ENCODE measurements around the gene PASK.

Gene PASK

GRCh38 chr2:241110607-241111439, 38.4 kb downstream of the PASK start:
- Histone ChIP-seq H3K18ac (ENCODE audit: low read length) (no peak overlapping the region), H4K8ac (ENCODE audit: low read depth, low read length) (no peak overlapping the region), H2AFZ (ENCODE audit: low read length) (no peak overlapping the region), H3K14ac (ENCODE audit: low read length) (no peak overlapping the region), H3K4me2 (ENCODE audit: insufficient read depth, low read length, poor library complexity, severe bottlenecking) (no peak overlapping the region), H3K9ac (ENCODE audit: low read depth, low read length, poor library complexity) (no peak overlapping the region), H3K27ac (replicated peaks; ENCODE audit: low read length) (no peak overlapping the region), H2BK12ac (ENCODE audit: low read length) (no peak overlapping the region), H2BK120ac (ENCODE audit: low read depth, low read length) (no peak overlapping the region), H2BK5ac (ENCODE audit: low read length) (no peak overlapping the region), H3K27me3 (ENCODE audit: control insufficient read depth in 3 of 3, insufficient read depth in 3 of 3, low read depth in 1 of 3, low read length in 3 of 3) (no peaks in the 10 kb centered on the region), H3K23ac (ENCODE audit: low read depth, low read length, poor library complexity) (no peak overlapping the region), H4K91ac (ENCODE audit: low read depth, low read length, poor library complexity) (no peak overlapping the region), H3K4me3 (ENCODE audit: low read length in 2 of 2) (peak overlapping the region in 1 of 2 donors; percentile 28), H3K36me3 (replicated peaks in 1 of 2; ENCODE audit: control insufficient read depth in 2 of 2, insufficient read depth in 2 of 2, low read length in 2 of 2) (peaks cover 18 to 91% of the 10 kb centered on the region in 2 donors), H3K79me1 (ENCODE audit: low read depth, low read length) (no peaks in the 10 kb centered on the region), H3K4me1 (ENCODE audit: control insufficient read depth in 2 of 2, insufficient read depth in 1 of 2, low read depth in 1 of 2, low read length in 2 of 2) (no peaks in the 10 kb centered on the region), H2BK15ac (ENCODE audit: low read length) (no peak overlapping the region), H3K9me3 (replicated peaks in 1 of 2; ENCODE audit: control insufficient read depth in 2 of 2, insufficient read depth in 1 of 2, low read depth in 1 of 2, low read length in 2 of 2) (peaks cover 0 to 2% of the 10 kb centered on the region in 2 donors), H3K4ac (ENCODE audit: low read length) (no peak overlapping the region), H2AK5ac (ENCODE audit: low read depth, low read length) (no peak overlapping the region)
- DNase-seq (ENCODE audit: low spot score) = no peak
- WGBS, 2 donors (ENCODE audit: extremely low coverage in 2 of 2, insufficient read length in 2 of 2, insufficient replicate concordance in 1 of 2) = no CpG with 5 or more reads among the region's 19 CpGs

GRCh38 chr2:241110089-241110606, 39.1 kb downstream of the PASK start:
- no peak overlapping the region for H3K4me3 ChIP-seq (ENCODE audit: low read length in 2 of 2)
- no peaks in the 10 kb centered on the region for H3K4me1 ChIP-seq (ENCODE audit: control insufficient read depth in 2 of 2, insufficient read depth in 1 of 2, low read depth in 1 of 2, low read length in 2 of 2)

DNA sequence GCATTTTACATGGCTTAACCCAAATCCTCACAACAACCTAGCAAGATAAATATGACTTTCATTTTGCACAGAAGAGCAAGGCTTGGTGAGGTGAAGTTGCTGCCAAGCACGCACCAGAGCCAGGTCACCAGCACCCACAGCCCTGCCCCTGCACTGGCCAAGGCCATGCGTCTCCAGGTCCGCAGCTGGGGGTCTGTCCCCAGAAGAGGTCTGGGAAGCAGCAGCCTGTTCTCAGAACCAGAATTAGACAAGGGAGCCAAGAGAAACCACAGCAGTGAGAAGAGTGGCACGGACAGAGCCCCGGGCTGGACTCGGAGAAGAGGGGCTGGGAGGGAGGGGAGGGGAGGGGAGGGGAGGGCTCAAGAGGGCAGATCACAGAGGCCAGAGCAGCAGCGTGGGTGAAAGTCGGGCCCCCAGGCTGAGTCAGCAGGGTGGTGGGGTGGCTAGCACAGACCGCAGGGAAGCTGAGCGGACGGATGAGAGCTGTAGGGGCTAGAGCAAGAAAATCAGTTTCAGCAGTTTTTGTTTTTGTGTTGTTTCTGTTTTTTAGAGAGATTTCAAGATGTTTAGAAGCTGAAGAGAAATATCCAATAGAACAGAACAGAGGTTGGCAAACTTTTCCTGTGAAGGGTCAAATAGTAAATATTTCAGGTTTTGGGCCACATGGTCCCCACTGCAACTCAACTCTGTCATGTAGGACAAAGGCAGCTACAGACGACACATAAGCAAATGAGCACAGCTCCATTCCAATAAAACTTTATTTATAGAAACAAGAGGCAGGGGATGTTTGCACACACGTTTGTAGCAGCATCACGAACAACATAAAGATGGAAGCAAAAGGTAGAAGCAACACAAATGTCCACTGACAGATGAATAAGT, 39.8 kb downstream of the PASK start:
- no peak overlapping the region for H3K18ac ChIP-seq (ENCODE audit: low read length)
- no peak overlapping the region for H2BK5ac ChIP-seq (ENCODE audit: low read length)
- H3K14ac ChIP-seq (ENCODE audit: low read length) = no peak overlapping the region
- H4K8ac ChIP-seq (ENCODE audit: low read depth, low read length) = no peak overlapping the region
- H3K9me3 ChIP-seq (replicated peaks in 1 of 2; ENCODE audit: control insufficient read depth in 2 of 2, insufficient read depth in 1 of 2, low read depth in 1 of 2, low read length in 2 of 2) = peaks cover 0 to 2% of the 10 kb centered on the region in 2 donors
- H2AK5ac ChIP-seq (ENCODE audit: low read depth, low read length) = no peak overlapping the region
- no peak overlapping the region for H2BK15ac ChIP-seq (ENCODE audit: low read length)
- no peaks in the 10 kb centered on the region for H3K4me1 ChIP-seq (ENCODE audit: control insufficient read depth in 2 of 2, insufficient read depth in 1 of 2, low read depth in 1 of 2, low read length in 2 of 2)
- H3K23ac ChIP-seq (ENCODE audit: low read depth, low read length, poor library complexity) = no peak overlapping the region
- no peak for DNase-seq (ENCODE audit: low spot score)
- H2BK120ac ChIP-seq (ENCODE audit: low read depth, low read length) = no peak overlapping the region
- H2AFZ ChIP-seq (ENCODE audit: low read length) = no peak overlapping the region
- no peak overlapping the region for H3K4me2 ChIP-seq (ENCODE audit: insufficient read depth, low read length, poor library complexity, severe bottlenecking)
- H4K91ac ChIP-seq (ENCODE audit: low read depth, low read length, poor library complexity) = no peak overlapping the region
- no peaks in the 10 kb centered on the region for H3K27me3 ChIP-seq (ENCODE audit: control insufficient read depth in 3 of 3, insufficient read depth in 3 of 3, low read depth in 1 of 3, low read length in 3 of 3)
- WGBS, 2 donors (ENCODE audit: extremely low coverage in 2 of 2, insufficient read length in 2 of 2, insufficient replicate concordance in 1 of 2) = no CpG with 5 or more reads among the region's 14 CpGs
- H3K36me3 ChIP-seq (replicated peaks in 1 of 2; ENCODE audit: control insufficient read depth in 2 of 2, insufficient read depth in 2 of 2, low read length in 2 of 2) = peaks cover 15 to 79% of the 10 kb centered on the region in 2 donors
- no peak overlapping the region for H3K4ac ChIP-seq (ENCODE audit: low read length)
- H3K27ac ChIP-seq (replicated peaks; ENCODE audit: low read length) = no peak overlapping the region
- no peak overlapping the region for H3K9ac ChIP-seq (ENCODE audit: low read depth, low read length, poor library complexity)
- no peak overlapping the region for H3K4me3 ChIP-seq (ENCODE audit: low read length in 2 of 2)
- no peak overlapping the region for H2BK12ac ChIP-seq (ENCODE audit: low read length)
- no peaks in the 10 kb centered on the region for H3K79me1 ChIP-seq (ENCODE audit: low read depth, low read length)

More at GRCh38 chr2:241110089-241110606, 39.1 kb downstream of the PASK start:
- Histone ChIP-seq H2AFZ (ENCODE audit: low read length) (no peak overlapping the region), H3K36me3 (replicated peaks in 1 of 2; ENCODE audit: control insufficient read depth in 2 of 2, insufficient read depth in 2 of 2, low read length in 2 of 2) (peaks cover 16 to 86% of the 10 kb centered on the region in 2 donors), H3K27ac (replicated peaks; ENCODE audit: low read length) (no peak overlapping the region), H2BK120ac (ENCODE audit: low read depth, low read length) (no peak overlapping the region), H2BK12ac (ENCODE audit: low read length) (no peak overlapping the region), H3K4ac (ENCODE audit: low read length) (no peak overlapping the region), H3K4me2 (ENCODE audit: insufficient read depth, low read length, poor library complexity, severe bottlenecking) (no peak overlapping the region), H4K8ac (ENCODE audit: low read depth, low read length) (no peak overlapping the region), H2BK15ac (ENCODE audit: low read length) (no peak overlapping the region), H3K9ac (ENCODE audit: low read depth, low read length, poor library complexity) (no peak overlapping the region), H3K79me1 (ENCODE audit: low read depth, low read length) (no peaks in the 10 kb centered on the region), H4K91ac (ENCODE audit: low read depth, low read length, poor library complexity) (no peak overlapping the region), H3K9me3 (replicated peaks in 1 of 2; ENCODE audit: control insufficient read depth in 2 of 2, insufficient read depth in 1 of 2, low read depth in 1 of 2, low read length in 2 of 2) (peaks cover 0 to 2% of the 10 kb centered on the region in 2 donors), H2AK5ac (ENCODE audit: low read depth, low read length) (no peak overlapping the region), H2BK5ac (ENCODE audit: low read length) (no peak overlapping the region), H3K27me3 (ENCODE audit: control insufficient read depth in 3 of 3, insufficient read depth in 3 of 3, low read depth in 1 of 3, low read length in 3 of 3) (no peaks in the 10 kb centered on the region), H3K14ac (ENCODE audit: low read length) (no peak overlapping the region), H3K18ac (ENCODE audit: low read length) (no peak overlapping the region), H3K23ac (ENCODE audit: low read depth, low read length, poor library complexity) (no peak overlapping the region)
- DNase-seq (ENCODE audit: low spot score) = no peak
- WGBS, 2 donors (ENCODE audit: extremely low coverage in 2 of 2, insufficient read length in 2 of 2, insufficient replicate concordance in 1 of 2) = no CpG with 5 or more reads among the region's 9 CpGs
